ENCODE results near the gene CLIP1.
A peak's percentile ranks its signal among the peaks of the same experiment; 100 is the strongest.
"Not testable (repeated sequence)": the region's sequence is repeated elsewhere in the genome, so short reads cannot be mapped to it uniquely, and the experiment has no call there.

CLIP1 gene

GRCh38 chr12:122429043-122429442 is 6.6 kb upstream of the CLIP1 start:
- not testable (repeated sequence) for DNase-seq

GRCh38 chr12:122427403-122427802 is 4.9 kb upstream of the CLIP1 start:
- DNase-seq, result no peak

GRCh38 chr12:122423258-122424165 is 1.0 kb upstream of the CLIP1 start:
- peak; percentile 30 to 57 for DNase-seq

- DNase-seq, result no peak
These were observed 325 bp upstream of the CLIP1 start for GRCh38 chr12:122422730-122423257.

- peak; percentile 60 to 66 for DNase-seq
These were observed 1.2 kb downstream of the CLIP1 start for GRCh38 chr12:122421187-122421820.

- DNase-seq, result no peak
These were observed 1.9 kb downstream of the CLIP1 start for GRCh38 chr12:122420471-122421162.

GRCh38 chr12:122419094-122419493 is 3.4 kb downstream of the CLIP1 start:
- DNase-seq, result not testable (repeated sequence)

- not testable (repeated sequence) for DNase-seq
These were observed 6.8 kb downstream of the CLIP1 start for GRCh38 chr12:122415665-122416064.

GRCh38 chr12:122413516-122414404 is 8.7 kb downstream of the CLIP1 start:
- DNase-seq, result peak; percentile 57 to 69

- DNase-seq, result no peak
These were observed 9.5 kb downstream of the CLIP1 start for GRCh38 chr12:122412851-122413433.

- DNase-seq, result no peak
These were observed 10.9 kb downstream of the CLIP1 start for GRCh38 chr12:122411537-122411936.

GRCh38 chr12:122407208-122407607 is 15.3 kb downstream of the CLIP1 start:
- no peak for DNase-seq

GRCh38 chr12:122406701-122407164 is 15.7 kb downstream of the CLIP1 start:
- DNase-seq, result no peak

GRCh38 chr12:122403831-122404230 is 18.6 kb downstream of the CLIP1 start:
- no peak for DNase-seq

GRCh38 chr12:122403115-122403770 is 19.2 kb downstream of the CLIP1 start:
- DNase-seq, result peak in 1 of 2 experiments; percentile 22

- no peak for DNase-seq
These were observed 20.2 kb downstream of the CLIP1 start for GRCh38 chr12:122402264-122402663.

- DNase-seq, result peak; percentile 83 to 92
These were observed 22.7 kb downstream of the CLIP1 start for GRCh38 chr12:122399592-122400373.

- no peak for DNase-seq
These were observed 23.2 kb downstream of the CLIP1 start for GRCh38 chr12:122399254-122399591.

GRCh38 chr12:122397981-122398380 is 24.5 kb downstream of the CLIP1 start:
- not testable (repeated sequence) for DNase-seq

- DNase-seq, result no peak
These were observed 27.1 kb downstream of the CLIP1 start for GRCh38 chr12:122395319-122395718.
